Activated CD8-positive, alpha-beta memory T cell treated with anti-CD3 and anti-CD28 coated beads, Interleukin-2, amount 50 U/mL, for 1 hour (primary cell): ENCODE data around the gene ZNF140.

Experiments used
- DNase-seq: peaks from one replicate; pipeline ENCODE4 v3.0.0-alpha.2; 2020; ENCODE audit errors: extremely low read depth

The ZNF140 gene

DNA sequence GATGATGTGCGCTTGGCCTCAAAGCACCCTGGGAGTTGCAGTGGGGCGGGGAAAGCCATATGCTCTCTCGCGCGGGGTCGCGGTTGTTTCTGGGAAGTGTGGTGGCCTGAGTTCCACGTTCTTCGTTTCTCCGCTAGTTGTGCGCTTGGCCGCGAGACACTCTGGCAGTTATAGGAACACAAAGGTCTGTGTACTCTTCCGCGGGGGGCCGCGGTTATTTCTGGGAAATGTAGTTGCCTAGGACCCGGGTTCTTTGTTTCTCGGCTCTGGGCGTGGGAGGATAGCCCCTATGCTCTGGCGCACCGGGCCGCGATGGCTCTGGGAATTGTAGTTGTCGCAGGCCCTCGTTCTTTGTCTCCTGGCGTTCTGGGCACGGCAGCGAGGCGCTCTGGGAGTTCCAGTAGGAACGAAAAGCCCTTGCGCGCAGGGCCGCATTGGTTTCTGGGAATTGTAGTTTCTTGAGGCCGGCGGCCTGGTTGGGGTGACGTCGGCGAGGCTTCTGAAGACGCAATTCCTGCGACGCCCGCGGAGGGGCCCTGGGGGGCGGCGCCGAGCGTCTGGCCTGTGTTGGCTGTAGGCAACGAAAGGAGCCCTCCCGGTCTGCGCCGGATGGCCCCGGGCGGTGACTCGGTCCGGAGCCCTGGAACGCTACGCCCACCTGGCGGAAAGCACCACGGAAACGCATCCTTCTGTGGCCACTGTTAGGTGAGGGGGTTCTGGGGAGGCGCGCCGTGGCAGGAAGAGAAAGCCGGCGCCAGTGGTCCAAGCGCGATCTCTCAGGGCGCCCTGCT is at the start of gene ZNF140:
Gene ZNF140 (plus strand): TSS at position 556 of the 791 bp plus-strand sequence. CDS start 398 bp downstream, outside the sequence.
- peak; percentile 87 for DNase-seq

DNA sequence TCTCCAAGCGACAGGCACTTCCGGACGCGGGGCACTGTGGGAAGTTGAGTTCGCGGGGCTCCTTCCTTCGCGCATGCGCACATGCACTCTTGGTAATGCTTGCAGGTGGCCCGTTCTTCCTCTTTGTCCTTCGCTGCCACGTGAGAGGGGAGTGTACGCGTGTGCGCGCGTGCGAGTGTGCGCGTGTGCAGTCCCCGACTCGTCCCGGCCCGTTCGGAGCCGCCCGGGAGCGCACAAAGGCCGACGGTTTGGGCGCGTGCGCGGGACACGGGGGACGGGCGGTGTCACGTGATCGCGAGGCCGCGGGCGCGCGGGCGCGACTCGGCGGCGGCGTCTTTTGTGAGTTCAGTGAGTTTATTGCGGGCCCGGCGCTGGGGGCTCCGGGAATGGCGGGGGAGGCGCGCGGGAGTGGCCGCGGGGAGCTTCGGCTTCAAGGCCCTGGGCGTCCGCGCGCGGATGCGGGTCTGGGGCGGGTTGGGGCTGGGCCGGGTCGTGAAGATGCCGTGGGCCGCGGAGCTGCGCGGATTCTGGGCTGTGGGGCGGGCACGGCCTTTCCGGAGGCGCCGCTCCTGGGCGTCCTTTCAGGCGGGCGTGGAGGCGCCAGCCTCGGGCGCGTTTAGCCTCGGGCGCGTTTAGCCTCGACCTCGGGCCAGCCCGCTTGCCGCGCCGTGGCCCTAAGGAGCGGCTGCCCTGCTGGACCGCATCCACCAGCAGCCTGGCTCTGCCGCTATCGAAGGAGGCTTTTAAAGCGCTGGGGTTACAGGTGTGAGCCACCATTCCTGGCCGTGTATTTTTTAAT is 43.3 kb upstream of the ZNF140 start, which contains the start of gene ZNF84:
Gene ZNF84 (plus strand): TSS at position 303 of the 799 bp plus-strand sequence. CDS start 3,959 bp downstream, outside the sequence.
- peak; percentile 97 for DNase-seq

GRCh38 chr12:133038118-133038709 is 42.5 kb upstream of the ZNF140 start:
- no peak for DNase-seq

DNA sequence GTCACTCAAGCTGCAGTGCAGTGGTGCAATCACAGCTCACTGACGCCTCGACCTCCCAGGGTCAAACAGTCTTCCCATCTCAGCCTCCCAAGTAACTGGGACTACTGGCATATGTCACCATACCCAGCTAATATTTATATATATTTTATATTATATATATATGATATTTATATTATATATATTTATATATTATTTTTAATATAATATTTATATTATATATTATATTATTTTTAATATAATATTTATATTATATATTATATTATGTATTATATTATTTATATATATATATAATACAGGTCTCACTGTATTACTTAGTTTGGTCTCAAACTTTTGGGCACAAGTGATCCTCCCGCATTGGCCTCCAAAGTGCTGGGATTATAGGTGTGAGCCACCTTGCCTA is 34.0 kb upstream of the ZNF140 start:
- DNase-seq: no peak

DNA sequence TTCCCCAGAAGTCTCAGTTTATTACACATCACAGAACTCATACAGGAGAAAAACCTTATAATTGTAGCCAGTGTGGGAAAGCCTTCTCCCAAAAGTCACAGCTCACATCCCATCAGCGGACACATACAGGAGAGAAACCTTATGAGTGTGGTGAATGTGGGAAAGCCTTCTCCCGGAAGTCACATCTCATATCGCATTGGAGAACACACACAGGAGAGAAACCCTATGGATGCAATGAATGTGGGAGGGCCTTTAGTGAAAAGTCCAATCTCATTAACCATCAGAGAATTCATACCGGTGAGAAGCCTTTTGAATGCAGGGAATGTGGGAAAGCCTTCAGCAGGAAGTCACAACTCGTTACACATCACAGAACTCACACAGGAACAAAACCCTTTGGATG is 23.3 kb upstream of the ZNF140 start:
- DNase-seq: no peak

- DNase-seq: no peak
Measured at GRCh38 chr12:133058203-133059113, 22.3 kb upstream of the ZNF140 start.

DNA sequence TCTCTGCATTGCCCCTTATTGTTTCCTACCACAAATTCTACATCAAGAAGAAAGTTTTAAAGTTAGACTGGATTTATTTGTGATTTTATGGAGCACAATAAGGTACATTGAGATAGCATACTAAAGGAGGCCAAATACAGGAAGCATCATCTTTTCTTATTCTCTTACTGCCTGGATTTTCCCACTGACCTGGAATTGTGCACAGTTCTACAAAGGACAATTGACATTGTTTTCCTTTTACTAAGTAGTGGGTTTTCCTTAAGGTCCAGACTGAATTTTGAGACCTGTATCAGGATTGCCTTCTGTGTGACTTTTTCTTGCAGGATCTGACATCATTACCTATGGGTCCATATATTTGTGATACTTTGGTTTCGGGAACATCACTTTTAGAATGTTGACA is 18.8 kb upstream of the ZNF140 start:
- DNase-seq: no peak

DNA sequence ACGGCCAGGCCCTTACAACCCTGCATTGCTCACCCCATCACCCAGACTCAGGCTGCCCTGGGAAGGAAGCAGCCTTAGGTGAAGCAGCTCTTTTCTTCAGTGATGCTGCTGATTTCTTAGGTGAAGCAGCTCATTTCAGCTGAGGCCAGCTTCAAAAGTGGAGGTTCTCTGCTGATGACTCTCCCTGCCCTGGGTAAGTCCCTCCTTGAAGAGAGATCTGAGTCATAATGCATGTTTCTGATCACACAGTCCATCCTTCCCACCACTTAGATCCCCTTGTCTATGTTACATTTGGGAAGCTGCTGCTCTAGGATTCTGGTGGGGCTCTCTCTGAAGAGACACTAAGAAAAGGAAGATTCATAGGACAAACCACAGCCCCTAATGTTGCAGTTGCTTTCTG is 17.2 kb upstream of the ZNF140 start:
- no peak for DNase-seq

DNA sequence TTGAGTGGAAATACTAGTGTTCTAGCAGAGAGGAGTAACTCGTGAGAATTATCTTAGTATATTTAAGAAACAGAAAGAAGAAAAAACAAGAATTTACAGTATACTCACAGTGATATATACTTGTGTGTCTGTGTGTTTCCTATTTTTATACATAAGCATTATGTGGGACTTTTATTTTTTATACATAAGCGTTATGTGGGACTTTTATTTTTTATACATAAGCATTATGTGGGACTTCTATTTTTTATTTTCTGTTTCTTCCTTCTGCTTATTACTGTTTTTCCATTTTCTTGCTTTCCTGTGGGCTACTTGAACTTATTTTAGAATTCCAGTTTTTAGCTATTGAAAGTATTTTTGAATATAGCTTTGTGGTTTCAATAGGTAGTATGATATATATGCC is 6.9 kb upstream of the ZNF140 start:
- no peak for DNase-seq

- peak; percentile 93 for DNase-seq
Measured at GRCh38 chr12:133080026-133080367, 726 bp upstream of the ZNF140 start.

GRCh38 chr12:133081159-133081780 is 547 bp downstream of the ZNF140 start:
- DNase-seq: no peak

DNA sequence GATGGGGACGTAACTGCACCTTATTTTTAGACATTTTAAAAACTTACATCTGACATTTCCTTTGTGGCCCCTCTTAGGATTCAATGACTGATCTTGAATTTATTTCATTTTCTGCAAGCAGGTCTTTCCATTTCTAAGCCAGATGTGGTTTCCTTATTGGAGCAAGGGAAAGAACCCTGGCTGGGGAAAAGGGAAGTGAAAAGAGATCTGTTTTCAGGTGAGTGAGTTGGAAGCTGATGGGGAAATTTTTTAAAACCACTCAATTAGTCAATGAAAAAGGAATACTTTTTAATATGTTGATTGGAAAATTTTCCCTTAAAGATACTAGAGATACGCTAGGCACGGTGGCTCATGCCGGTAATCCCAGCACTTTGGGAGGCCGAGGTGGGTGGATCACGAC is 2.6 kb downstream of the ZNF140 start:
- no peak for DNase-seq

DNA sequence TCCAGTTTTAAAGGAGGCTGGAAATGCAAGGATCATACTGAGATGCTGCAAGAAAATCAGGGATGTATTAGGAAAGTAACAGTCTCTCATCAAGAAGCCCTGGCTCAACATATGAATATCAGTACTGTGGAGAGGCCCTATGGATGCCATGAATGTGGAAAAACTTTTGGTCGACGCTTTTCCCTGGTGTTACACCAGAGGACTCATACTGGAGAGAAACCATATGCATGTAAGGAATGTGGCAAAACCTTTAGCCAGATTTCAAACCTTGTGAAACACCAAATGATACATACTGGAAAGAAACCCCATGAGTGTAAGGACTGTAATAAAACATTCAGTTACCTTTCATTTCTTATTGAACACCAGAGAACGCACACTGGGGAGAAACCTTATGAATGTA is 24.9 kb downstream of the ZNF140 start:
- DNase-seq: no peak

- no peak for DNase-seq
Measured at GRCh38 chr12:133106253-133106652, 25.5 kb downstream of the ZNF140 start.

DNA sequence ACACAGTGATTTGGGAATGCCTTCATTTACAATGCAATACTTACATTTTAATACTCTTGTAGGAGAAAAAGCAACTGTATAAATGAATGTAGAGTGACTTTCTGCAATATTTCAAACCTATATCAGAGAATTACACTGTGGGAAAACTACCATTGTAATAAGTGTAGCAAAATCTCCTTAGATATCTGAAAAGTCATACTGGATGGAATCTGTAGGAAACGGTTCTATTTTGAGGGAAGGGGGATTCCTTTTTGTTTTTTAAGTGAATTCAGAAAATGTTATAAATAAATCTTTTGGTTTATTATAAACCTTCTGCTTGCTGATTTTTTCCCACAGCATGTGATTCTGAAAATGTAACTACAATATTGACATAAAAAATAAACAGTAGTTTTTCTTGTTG is 26.4 kb downstream of the ZNF140 start:
- no peak for DNase-seq

GRCh38 chr12:133108150-133108549 is 27.4 kb downstream of the ZNF140 start:
- DNase-seq: no peak

- DNase-seq: no peak
Measured at GRCh38 chr12:133120385-133121191, 39.9 kb downstream of the ZNF140 start.

GRCh38 chr12:133124674-133125073 is 44.0 kb downstream of the ZNF140 start:
- no peak for DNase-seq

- no peak for DNase-seq
Measured at GRCh38 chr12:133129368-133130037, 48.8 kb downstream of the ZNF140 start.
